Kidney glomerular epithelial cell (primary cell): Measurements from ENCODE around the gene ALX3.
"Not testable (repeated sequence)": the region's sequence is repeated elsewhere in the genome, so short reads cannot be mapped to it uniquely, and the experiment has no call there.

Experiments used
- DNase-seq: peaks from one replicate; lab custom pipeline; 2025; lab: John Stamatoyannopoulos, UW

The ALX3 gene

GRCh38 chr1:110089561-110090275 lies 19.2 kb upstream of the ALX3 start:
- no peak for DNase-seq

- no peak for DNase-seq
Observed at GRCh38 chr1:110088739-110089316, 18.4 kb upstream of the ALX3 start.

DNA sequence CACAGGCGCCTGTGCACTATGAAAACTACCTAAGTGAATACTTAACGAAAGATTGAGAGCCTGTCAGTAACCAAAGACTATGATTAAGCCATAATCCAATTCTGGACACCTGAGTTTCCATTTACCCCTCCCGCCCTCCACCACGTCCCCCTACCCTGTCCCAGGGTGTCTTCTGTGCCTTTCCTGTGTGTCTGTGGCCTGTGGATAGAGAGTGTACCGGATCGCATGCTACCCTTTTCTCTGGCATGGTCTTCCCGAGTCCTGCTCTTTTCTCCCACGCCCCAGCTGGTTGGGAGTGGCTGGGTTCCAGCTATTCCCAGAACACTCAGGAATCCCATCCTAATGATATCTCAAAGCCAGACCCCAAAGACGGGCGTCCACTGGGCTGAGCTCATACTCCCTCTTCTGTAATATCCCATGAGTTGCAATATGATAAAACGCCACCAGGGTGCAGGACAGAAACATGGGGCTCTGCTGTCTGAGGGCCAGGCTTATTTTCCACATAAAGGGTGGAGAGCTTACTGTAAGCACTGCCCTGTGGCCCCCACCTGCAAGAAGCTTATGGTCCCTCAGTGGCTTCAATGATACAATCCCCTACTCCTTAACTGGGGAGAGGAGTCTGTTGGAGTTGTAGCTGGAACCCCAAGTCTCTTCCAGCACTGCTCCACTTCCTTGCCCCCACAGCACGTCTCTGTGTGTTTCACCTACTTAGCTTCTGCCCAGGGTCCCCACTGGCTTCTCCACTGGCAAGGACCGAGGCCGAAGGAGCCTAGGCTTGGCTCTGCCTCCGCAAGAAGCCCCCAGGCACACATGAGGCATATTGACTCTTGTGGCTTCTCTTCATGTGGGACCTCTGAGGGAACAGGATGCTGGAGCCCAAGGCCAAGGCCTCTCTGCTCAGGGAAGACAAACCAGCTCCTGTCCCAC lies 17.6 kb upstream of the ALX3 start:
- DNase-seq: peak; percentile 16

GRCh38 chr1:110086961-110087360 lies 16.5 kb upstream of the ALX3 start:
- no peak for DNase-seq

DNA sequence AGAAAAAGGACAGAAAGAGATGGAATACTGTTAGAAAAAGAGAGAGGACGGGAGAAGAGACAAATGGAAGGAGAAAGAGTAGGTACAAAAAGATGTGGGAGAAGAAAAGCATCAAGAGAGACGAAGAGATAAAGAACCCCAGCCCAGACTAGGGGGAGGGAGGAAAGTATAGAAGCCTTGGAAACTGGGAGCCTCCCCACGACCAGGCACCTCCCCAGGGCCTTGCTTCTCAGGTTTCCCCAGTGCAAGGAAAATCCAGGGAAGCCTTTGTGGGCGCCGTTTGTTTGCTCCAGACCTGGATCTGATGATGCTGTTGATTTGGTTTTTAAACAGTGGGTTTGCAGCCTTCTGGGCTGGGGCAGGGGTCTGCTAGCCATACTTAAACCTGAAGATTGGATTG lies 15.2 kb upstream of the ALX3 start:
- no peak for DNase-seq

DNA sequence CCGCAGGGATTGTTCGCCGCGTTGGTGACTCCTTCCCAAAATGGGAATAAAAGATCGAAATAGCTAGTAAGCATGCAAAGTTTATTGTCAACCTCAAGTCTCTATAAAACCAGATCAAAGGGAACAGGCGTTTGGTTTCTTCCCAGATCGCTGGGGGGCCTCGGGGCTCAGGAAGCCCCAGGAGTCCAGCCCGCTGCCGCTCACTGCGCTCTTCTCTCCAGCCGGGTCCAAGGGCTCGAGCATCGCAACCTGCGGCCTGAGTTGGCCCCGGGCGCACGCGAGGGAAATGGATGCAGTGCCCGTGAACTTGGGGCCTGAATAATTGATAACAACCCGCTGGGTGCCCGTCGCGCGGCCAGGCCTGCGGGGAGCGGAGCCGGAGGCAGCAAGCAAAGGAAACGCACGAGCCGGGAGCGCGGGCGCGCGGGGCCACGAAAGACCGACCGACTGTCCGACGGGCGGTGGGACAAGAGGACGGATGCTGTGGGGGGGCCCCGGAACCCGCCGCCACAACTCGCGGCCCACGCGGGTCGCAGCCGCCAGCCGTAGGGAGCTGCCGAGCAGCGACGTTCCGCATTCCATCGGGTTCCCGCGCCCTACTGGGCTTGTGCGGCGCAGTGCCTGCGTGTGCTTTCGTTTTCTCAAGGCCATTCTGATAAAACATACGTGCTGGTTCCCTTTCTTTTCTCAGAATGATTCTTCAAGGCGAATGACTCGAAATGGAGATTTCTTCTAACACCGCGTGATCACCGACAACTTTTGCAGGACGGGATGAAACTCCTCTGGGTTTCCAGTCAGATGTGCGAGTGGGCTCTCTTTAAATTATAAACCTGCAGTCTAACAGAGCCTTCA lies 14.0 kb upstream of the ALX3 start:
- no peak for DNase-seq

GRCh38 chr1:110083866-110084226 lies 13.4 kb upstream of the ALX3 start:
- DNase-seq: no peak

DNA sequence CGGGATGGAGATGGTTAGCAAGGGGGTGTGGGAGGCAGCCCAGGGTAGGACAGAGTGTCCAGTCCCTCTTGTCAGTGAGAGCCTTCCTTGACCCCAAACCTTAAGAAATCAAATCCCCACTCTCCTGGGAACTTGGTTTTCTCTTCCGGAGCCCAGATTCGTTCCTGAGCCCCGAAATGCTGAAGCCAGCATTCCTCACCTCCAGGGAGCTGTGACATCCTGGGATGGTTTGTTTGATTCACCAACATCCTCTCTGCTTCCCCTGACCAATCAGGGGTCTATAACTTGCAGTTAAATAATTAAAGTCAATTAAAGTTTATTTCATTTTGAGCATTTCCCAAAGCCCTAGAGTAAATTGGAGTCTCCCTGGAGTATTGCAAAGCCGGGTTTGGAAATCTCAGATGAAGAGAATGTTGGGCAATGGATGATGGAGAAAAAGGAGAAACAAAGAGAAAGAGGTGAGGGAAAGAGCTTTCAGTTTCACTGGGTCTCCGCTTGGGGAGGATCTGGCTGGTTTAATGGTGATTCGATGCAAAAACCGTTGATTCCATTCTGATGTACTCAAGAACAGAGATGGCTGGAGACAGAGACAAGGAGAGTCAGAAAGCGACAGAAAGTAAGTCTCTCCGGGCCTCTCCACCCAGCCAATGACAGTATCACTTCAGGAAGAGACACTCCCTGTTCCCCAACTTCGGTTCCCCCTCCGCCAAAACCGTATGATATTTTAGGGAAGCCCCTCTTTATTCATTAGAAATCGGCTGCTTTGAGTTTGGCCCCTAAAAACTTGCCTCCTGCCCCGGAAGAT lies 12.8 kb upstream of the ALX3 start:
- DNase-seq: no peak

- DNase-seq: no peak
Observed at GRCh38 chr1:110082477-110082876, 12.0 kb upstream of the ALX3 start.

DNA sequence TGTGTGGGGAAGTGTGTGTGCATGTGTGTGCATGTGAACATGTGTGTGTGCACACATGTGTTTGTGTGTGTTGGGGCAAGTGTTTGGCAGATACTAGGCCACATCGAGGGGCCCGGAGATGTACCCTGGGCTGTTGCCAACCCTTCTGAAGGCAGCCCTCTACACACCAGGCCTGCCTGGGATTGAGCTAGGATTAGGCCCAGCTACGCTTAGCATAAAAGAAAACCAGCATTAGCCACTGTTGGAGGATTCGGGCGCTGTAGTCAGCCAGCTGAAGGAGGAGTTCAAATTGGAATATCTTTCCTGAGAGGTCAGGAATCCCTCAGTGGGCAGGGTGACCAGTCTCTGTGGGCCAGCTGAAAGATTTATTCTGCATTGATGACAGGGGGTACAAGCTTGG lies 10.6 kb upstream of the ALX3 start:
- no peak for DNase-seq

- not testable (repeated sequence) for DNase-seq
Observed at GRCh38 chr1:110079995-110080394, 9.5 kb upstream of the ALX3 start.

DNA sequence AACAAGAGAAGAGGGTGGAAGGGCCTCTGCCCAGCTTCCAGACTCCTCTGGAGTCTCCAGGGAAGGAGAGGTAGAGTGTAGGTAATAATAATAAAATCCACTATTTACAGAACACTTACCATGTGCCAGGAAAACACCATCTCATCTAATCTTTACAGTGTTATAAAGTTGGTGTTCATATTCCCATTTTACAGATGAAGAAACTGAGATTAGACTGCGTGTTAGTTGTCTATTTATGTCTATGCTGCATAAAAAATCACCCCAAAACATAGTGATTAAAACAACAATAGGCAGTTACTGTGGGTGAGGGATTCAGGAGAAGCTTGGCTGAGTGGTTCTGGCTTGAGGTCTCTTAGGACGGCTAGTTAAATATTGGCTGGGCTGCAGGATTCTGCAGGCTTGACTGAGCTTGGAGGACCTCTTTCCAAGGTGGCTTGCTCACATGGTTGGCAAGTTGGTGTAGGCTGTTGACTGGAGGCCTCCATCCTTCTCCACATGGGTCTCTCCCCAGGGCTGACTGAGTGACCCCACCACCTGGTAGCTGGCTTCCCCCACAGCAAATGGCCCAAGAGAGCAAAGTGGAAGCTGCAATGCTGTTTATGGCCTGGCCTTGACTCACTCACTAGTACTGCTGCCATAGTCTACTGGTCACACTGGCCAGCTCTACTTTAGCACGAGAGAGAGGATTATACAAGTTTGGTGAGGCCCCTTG lies 6.5 kb upstream of the ALX3 start:
- no peak for DNase-seq

- DNase-seq: no peak
Observed at GRCh38 chr1:110074166-110074565, 3.7 kb upstream of the ALX3 start.

DNA sequence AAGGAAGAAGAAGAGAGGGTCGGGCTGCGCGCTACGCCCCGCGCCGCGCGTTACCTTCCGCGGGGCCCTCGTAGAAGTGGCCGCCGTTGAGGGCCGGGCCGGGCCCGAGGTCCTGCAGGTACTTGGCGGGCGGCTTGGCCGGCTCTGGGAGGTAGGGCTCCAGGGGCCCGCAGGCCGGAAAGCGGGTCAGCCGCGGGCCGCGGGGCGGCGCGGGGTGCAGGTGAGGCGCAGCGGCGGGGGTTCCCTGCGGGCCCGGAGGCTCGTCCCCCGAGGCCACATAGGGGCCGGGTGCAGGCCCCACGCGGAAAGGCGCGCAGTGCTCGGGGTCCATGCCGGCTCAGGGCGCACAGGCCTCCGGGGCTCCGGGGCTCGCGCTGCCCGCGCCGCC lies 196 bp downstream of the ALX3 start:
- no peak for DNase-seq

GRCh38 chr1:110069404-110070281 lies 829 bp downstream of the ALX3 start:
- no peak for DNase-seq

DNA sequence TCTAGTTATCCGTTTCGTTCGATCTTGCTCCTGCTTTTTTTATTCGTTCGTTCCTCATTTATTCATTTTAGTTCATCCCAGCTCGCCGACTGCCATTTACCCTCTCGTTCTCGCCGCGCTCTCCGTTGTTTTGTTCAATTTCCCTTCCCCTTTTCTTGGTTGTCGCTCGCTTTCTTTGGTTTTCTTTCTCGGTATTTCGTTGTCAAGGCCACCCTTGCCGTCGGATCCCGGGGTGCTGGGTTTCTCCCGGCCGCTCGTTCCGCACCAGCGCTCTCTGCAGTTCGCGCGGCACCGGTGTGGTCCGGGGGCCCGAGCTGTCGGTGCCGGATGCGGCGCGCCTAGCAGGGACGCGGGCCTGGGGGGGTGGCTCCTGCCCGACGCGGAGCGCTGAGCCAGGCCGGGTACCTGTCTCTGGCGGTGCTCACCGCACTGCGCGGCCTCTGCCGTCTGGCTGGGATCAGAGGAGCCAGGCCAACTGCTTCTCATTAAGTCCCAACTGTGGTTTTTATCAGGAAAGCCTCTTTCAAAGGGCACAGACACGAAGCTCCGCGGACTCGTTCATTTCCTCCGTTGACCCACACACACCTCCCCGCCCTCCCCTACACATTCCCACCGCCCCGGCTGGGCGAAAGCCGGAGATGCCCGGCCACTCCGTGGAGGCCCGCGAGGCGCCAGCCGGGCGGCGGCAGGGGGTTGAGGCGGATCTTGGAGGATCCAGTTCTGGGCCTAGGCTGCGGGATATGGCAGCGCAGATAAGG lies 1.6 kb downstream of the ALX3 start:
- no peak for DNase-seq

GRCh38 chr1:110067893-110068645 lies 2.4 kb downstream of the ALX3 start:
- no peak for DNase-seq

DNA sequence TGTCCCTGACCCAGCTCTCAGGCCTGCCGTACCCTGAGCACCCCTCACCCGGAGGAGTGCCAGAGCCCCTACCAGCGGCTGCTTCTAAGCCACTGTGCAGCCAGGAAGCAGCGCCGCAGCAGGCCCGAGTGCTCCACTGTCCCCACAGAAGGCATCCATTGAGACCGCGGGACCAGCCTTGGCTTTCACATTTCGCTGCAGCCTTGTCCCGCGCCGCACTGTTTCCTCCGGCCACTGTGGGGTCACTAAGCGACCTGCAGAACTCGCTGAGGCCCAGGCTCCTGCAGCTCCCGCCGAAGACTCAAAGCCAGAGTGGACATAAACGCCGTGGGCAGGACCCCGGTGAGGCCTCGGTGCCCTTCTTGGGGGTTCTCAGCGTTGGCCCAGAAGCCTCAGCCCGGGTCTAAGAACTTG lies 3.0 kb downstream of the ALX3 start:
- DNase-seq: no peak
